NCI-H146 treated with DMSO at 0.1 percent for 48 hours (cell line): ENCODE data around the gene CHD9NB.
"Not testable (repeated sequence)": the region's sequence is repeated elsewhere in the genome, so short reads cannot be mapped to it uniquely, and the experiment has no call there.

Source experiments
- DNase-seq: peaks from one replicate; lab custom pipeline; 2025; ENCODE audit not compliant: unreplicated experiment; lab: John Stamatoyannopoulos, UW

CHD9NB gene

GRCh38 chr16:53084141-53084541, 31.4 kb upstream of the CHD9NB start:
- no peak for DNase-seq

- DNase-seq, result no peak
Observed at GRCh38 chr16:53083119-53083518, 30.4 kb upstream of the CHD9NB start.

- DNase-seq, result no peak
Observed at GRCh38 chr16:53082509-53082908, 29.8 kb upstream of the CHD9NB start.

- DNase-seq, result no peak
Observed at GRCh38 chr16:53081686-53082407, 29.1 kb upstream of the CHD9NB start.

GRCh38 chr16:53081032-53081424, 28.3 kb upstream of the CHD9NB start:
- DNase-seq, result no peak

- no peak for DNase-seq
Observed at GRCh38 chr16:53080345-53081031, 27.8 kb upstream of the CHD9NB start.

GRCh38 chr16:53078765-53079485, 26.2 kb upstream of the CHD9NB start:
- DNase-seq, result no peak

GRCh38 chr16:53078247-53078646, 25.6 kb upstream of the CHD9NB start:
- DNase-seq, result no peak

- DNase-seq, result not testable (repeated sequence)
Observed at GRCh38 chr16:53075461-53075860, 22.8 kb upstream of the CHD9NB start.

- not testable (repeated sequence) for DNase-seq
Observed at GRCh38 chr16:53074296-53074695, 21.6 kb upstream of the CHD9NB start.

- no peak for DNase-seq
Observed at GRCh38 chr16:53073022-53073421, 20.3 kb upstream of the CHD9NB start.

GRCh38 chr16:53071748-53072301, 19.1 kb upstream of the CHD9NB start:
- no peak for DNase-seq

GRCh38 chr16:53069772-53070171, 17.1 kb upstream of the CHD9NB start:
- DNase-seq, result no peak

GRCh38 chr16:53068423-53068833, 15.7 kb upstream of the CHD9NB start:
- DNase-seq, result no peak

GRCh38 chr16:53067675-53068074, 15.0 kb upstream of the CHD9NB start:
- DNase-seq, result no peak

- no peak for DNase-seq
Observed at GRCh38 chr16:53065461-53066061, 12.9 kb upstream of the CHD9NB start.

GRCh38 chr16:53064081-53064578, 11.4 kb upstream of the CHD9NB start:
- DNase-seq, result no peak

- DNase-seq, result no peak
Observed at GRCh38 chr16:53061701-53062159, 9.0 kb upstream of the CHD9NB start.

- DNase-seq, result no peak
Observed at GRCh38 chr16:53061256-53061655, 8.6 kb upstream of the CHD9NB start.

GRCh38 chr16:53059672-53060071, 7.0 kb upstream of the CHD9NB start:
- DNase-seq, result no peak

- no peak for DNase-seq
Observed at GRCh38 chr16:53058882-53059281, 6.2 kb upstream of the CHD9NB start.
